Endometrium (tissue), 2 donors: ENCODE measurements around the gene CCNQ.

Source experiments
- FAIRE-seq: peaks from 2 replicates; lab custom pipeline; 2012; peaks lifted over from hg19 to GRCh38; lab: Jason Lieb, UNC
- donor health status: control.
- donor health status: control.

The CCNQ gene

DNA sequence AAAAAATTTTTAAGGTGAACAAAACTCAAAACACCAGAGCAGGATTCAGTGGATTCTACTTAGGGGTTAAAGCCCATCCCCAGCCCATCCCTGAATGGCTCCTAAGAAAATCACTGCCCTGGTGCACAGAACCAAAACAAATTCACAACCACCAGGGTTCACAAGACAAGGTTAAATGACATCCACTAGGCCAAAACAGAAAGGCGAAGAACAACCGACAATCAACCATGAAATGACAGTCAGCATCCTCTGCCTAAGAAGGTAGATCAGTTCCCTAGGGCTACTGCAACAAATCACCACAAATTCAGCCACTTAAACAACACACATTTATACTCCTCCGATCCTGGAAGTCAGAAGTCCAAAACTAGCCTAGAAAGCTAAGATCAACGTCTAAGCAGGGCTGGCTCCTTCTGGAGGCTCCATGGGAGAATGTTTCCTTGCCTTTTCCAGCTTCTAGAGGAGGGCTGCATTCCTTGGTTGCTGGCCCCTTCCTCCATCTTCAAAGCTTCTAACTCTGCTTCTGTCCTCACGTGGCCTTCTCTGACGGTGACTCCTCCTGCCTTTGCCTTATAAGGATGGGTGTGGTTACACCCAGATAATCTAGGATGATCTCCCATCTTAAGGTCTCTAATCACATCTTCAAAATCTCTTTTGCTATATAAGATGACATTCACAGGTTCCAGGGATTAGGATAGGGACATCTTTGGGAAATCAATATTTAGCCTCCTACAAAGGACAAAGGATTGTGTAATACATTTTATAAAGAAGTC is 1.8 kb downstream of the CCNQ start:
- no peak for FAIRE-seq

DNA sequence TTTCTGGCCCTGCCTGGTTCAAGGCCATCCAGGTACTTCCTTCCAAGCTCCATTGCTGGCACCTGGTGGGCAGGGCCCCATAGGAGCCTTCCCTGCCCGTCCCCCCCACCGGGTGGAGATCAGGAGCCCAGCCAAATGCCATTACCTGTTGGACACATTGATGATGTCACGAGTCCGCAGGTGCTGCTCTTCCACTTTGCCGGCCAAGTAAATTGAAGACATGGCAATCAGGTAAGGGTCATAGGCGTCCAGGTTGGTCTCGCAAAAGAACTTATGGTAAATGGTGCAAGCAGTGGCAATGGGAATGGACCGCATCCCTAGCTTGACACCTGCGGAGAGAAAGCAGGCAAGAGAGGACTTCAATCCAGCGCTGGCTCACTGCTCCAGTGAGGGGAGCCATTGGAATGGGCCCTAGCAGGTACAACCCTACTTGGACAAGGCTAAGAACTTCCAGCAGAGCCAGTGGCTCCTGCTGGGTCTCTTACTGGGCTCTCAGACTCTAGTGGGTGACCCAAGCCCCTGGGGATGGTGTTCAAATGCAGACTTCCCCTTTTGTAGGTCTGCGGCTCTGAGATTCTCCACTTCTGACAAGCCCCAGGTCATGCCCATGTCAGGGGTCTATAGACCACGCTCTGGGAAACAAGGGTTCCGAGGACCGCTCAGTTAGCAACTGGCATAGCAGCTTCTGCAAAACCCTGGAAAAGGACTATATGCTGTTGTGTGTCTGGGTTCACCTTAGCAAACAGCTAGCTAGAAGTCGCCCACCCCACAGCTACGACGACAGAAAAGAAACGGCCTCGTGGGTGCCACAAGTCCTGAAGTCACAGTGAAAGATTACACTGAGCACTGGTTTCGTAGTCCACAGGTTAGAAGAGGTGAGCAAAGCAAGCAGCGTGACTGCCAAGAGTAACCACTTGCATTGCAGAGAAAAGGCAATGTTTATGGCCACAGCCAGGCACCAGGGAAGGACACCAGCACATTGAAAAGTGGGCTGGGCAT is 2.8 kb downstream of the CCNQ start:
- no peak for FAIRE-seq

DNA sequence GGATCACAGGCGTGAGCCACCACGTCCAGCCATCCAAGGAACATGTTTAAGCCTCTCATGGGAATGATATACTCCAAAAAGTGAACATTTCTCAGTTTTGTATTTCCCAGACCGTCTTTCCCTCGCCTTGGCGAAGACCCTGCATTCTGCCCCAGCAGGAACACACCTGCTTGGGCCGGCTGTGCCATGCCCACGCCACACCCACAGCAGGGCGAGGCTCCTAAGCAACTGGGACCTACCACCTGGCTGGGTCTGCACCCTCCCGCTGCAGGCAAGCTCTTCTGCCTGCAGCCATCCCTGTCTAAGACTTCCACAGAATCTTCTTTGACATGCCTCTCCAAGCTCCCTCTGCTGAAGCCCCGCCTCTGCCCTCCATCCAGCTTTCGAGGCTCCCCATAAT is 3.6 kb downstream of the CCNQ start:
- FAIRE-seq, result no peak

DNA sequence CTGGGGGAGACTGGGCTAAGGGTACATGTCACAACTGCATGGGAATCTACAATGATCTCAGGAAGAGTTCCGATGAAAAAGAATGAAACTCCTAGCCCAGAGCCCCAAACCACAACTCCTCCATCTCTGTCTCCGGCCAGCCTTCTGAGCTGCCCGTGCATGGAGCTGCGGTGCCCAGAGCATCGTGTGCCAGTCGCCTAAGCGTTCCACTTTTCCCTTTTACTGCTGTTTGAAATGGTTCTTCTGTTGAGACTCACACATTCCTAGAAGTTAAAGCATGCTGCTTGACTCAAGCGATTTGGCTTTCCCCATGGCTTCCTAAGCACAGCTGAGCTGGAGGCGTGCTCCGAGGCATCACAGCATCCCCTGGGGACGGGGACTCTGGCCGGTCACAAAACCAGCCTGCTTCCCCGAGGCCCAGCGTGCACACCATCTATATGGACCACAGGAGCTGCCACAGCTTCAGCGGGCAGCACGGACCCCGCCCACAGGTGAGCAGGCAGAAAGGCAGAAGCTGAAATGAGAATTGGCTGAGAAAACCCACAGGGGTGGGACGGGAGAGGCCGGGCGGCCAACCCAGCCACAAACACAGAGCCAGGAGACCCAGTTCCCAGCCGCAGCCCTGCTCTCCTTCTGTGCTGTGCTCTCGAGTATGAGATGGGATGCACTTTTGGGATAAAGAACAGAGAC is 5.0 kb downstream of the CCNQ start:
- FAIRE-seq, result no peak

DNA sequence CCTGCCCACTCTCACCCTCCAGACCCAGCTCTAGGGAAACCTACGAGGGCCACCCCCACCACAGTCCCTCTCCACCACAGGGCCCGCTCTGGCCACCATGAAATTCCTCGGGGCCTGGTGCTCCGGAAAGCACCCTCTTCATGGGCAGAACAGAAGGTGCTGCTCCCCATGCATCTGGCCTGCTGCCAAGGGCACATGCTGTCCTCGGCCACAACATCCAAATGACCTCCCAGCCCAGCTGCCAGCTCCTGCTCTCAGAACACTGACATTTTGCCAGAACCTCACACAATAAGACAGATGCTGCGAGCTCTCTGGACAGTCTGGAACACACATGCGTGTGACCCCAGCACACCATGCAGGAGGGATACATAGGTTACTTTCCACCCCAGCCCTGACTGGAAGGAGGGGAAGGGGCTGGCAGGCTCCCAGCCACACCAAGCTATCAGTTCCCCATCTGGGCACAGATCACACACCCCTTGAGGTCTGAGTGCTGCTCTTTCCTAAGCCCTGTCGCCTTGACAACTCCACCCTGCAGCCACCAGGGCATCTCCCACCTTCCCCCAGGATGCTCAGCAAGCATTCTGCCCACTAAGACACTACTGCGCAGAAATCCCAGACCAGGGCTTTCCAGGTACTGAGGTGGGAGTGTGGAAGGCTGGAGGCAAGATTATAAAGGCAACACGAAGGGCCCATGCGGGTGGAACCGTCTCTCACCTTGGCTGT is 5.8 kb downstream of the CCNQ start:
- no peak for FAIRE-seq

DNA sequence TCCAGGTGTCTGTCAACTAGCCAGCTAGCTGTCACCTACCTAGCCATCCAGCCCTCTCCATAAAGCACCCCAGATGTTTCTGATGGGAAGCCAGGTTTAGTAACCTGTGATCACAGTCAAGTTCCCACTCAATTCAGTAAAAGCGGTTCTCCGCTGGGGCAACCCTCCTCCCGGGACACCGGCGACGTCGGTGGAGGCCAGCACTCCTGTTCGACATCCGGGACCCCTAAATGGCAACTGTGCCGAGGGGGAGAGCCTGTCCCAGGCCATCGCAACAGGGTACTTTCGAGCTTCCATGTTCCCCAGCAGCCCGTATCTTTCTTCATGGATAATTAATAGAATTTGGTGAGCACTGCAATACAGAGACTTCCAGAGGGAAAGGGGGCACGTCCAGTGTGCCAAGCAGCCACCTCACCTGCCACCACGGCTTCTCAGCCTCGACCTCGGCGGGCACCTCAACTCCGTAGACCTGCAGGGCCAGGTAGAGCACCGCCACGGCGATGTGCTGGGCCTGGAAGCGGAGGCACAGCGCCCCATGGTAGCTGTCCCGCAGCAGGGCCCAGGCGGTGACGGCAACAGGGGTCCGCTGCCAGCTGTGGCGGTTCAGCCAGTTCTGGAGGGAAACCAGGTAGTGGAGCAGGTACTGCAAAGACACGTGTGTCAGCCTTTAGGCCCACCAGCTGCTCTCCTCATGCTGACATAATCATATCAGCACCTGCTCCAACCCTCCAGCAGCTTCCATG is 6.7 kb downstream of the CCNQ start:
- no peak for FAIRE-seq

DNA sequence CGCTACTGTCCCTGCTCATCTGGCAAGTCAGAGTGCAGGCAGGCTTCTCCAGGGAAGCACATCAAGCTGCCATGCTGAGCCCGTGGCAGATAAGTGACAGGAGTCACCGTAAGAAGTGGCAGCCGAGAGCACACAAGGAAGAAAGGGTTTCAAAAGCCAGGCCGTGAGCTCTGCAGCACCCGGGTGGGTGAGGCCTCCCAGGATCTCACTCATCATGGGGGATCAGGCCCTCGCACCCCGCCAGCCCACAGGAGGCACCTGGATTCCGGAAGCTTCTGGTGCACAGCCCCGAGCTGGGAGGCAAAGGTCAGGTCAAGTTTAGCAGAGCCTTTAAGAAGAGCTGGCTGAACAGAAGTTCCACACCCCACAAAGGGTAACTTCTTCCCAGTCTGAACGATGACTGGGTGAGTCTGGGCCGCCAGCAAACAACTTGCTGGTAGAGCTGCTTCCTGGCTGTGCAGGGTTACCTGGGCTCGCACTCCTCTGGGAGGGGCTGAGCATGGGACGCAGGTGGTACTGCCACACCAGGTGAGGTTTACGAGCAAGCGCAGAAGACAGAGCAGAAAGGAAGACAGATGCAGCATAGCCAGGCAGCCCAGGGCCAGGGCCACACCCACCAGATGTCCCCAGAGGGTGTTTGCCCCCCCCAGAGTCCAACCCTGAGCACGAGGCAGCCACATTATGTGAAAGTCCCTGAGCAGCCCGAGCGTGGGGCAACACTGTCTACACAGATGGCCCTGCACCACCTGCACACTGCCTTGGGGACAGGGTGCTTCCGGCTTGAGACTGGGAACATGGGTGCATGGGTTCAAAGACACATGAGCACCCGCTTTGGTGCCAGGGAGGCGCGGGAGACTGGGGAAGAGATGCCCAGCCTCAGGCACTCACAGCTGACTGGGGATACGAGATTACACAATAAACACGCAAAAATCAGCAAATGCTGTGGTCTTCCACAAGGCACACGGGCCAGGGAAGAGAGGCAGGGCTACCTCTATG is 7.7 kb downstream of the CCNQ start:
- no peak for FAIRE-seq

DNA sequence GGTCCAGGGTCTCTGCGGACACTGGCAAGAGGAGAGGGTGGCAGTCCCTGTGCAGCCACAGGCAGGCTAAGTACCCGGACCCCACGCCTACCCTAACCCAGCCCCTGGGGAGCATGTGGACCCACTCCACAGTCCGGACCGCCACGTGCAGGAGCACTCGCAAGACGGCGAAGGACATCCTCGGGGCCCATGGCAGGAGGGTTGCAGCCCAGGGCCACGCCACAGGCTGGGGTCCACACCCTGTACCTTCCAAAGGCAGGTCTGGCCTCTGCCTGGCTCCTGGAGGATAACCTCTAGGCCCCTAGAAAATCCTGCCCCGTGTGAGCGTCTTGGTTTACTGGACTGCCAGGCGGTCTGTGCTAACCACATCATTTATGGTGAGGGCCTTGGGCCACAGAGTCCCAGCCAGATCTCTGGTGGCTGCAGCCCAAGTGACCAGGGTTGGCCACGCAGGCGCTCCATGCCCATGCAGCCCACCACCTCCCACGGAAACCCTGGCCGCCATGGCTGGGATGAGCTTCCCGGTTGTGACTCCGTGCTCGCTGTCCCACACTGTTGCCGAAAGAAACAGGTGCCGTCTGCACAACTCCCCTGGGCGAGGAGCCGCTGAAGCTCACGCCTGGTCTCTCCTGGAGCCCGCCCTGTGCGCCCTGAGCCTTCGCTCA is 10.0 kb downstream of the CCNQ start:
- FAIRE-seq, result no peak

DNA sequence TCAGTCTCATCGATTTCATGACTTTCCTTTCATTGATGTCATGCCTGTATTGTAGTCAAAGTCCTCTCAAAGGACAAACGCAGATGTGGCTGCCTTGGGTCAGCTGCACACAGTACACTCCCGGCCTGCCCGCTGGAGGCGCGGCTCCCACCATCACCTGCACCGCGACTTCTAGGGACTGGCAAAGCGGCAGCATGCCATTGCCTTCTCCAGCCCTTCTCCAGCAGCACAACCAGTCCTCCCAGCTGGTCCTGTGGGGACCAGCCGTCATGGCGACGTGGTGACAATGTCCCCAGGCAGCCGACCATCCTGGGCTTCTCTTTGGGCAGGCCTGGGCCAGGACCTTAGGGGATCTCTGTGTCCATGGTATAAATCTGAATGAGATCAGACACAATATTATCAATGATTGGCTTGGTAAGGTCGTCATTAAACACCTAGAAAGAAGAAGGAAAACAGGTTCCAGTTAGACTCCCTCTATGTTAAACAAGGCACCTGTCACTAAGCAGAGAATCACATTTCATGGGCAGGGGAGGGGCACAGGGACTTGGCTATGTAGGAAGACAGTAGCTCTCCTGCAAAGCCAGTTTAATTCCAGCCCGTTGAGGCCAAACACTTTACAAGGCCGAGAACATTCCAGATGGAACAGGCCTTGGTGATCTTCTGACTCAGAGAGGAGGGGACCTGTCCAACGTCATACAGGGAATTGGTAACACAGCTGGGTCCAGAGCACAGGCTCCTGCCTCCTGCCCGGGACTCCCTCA is 10.7 kb downstream of the CCNQ start:
- no peak for FAIRE-seq

DNA sequence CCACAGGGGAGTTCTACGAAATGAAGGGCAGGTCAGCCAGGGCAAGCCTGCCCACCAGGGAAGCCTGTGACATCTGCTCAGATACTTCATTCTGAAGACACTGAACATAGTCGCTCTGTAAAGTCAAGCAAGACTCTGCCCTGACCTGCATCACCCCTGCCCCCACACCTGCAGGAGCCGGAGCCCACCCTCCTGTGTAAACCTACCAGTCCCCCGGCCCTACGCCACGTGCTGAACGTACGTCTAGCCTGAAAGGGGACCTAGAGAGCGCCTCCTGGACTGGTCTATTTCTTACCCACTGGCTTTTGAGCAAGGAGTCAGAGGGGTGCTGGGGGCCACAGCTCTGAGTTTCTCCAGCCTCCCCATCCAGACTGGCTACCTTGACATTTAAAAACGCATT is 11.6 kb downstream of the CCNQ start:
- no peak for FAIRE-seq

DNA sequence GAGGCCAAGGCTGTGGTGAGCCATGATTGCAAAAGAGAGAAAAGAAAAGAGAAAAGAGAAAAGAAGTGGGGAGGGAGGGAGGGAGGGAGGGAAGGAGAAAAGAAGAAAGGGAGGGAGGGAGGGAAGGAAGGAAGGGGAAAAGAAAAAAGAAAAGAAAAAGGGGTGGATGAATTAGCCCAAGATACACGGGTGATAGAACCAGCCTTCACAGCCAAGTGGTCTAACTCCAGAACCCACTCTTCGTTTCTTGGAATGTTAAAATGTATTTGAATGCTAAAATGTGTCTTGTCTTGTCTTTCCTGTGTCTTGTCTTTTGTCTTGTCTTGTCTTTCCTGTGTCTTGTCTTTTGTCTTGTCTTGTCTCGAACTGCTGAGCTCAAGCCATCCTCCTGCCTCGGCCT is 13.1 kb downstream of the CCNQ start:
- no peak for FAIRE-seq

DNA sequence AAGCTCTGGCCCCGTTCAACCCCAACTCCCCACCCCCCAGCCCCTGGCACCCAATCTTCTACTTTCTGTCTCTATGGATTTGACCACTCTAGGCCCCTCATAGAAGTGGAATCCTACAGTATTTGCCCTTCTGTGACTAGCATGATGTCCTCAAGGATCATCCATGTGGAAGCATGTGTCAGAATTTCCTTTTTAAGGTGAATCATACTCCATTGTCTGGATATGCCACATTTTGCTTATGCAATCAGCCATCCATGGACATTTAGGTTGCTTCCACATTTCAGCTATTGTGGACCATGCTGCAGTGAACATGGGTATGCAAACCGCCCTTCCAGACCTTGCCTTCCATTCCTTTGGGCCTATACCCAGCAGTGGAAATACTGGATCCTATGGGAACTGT is 15.5 kb downstream of the CCNQ start:
- no peak for FAIRE-seq

DNA sequence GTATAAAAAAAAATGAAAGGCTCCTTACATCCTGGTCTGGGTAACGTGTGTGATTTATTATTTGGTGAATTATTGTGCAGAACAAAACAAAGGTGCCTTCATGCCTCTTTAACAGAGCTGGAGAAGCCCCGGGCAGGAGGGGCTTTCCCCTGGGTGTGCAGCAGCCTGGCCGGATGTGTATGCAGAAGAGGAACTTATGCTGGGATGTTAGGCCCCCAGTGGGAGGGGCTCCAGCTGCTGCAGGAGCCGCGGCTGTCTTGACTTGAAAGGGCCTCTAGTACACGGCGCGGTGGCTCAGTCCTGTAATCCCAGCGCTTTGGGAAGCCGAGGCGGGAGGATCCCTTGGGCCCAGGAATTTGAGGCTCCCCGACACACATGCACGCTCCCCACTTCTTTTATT is 16.0 kb downstream of the CCNQ start:
- FAIRE-seq, result no peak

DNA sequence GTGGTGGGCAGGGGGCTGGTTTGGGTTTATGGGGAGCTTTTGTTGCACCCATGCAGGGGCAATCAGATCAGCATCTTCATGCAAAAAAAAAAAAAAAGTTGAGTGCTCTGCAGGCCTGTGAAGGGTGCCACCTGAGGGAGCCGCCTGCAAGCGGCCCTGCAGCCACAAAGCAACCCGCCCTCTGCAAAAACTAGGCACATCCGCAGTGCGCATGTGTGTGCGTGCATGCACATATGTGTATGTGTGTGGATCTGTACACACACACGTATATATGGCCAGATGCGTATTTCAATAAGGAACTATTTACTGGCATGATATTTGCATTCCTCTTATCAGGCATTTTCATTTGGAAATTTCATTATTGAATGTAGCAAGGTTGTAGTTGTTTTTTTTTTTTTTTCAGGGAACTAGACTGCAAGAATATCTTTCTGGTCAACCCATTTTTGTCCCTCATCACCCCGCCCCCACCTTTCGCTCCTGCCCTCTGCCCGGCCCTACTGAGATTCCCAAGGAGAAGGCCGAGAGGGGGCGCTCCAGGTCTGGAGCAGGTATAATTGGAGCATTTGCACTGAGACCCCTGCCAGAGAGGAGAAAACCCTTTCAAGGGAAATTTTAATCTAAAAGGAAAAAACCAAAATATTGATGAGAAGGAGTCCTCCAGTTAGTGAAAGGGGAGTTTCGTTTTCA is 18.1 kb downstream of the CCNQ start:
- FAIRE-seq, result no peak

DNA sequence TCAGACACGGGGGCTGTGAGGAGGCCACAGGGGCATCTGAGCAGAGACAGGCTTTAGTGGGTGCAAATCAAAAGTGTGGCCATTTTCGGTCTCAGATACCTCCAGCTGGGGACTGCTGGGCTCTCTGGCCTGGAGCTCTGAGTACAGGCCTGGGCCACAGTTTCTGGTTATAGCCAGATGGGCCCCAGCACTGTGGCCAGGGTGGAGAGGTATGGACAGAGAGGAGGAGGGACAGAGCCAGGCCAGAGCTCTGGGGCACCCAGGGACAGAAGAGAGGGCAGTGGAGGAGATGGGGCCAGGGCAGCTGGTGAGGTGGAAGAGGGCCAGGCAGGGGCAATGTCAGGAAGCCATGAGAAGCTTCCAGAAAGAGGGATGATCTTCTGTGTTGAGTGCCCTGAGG is 20.1 kb downstream of the CCNQ start:
- no peak for FAIRE-seq

DNA sequence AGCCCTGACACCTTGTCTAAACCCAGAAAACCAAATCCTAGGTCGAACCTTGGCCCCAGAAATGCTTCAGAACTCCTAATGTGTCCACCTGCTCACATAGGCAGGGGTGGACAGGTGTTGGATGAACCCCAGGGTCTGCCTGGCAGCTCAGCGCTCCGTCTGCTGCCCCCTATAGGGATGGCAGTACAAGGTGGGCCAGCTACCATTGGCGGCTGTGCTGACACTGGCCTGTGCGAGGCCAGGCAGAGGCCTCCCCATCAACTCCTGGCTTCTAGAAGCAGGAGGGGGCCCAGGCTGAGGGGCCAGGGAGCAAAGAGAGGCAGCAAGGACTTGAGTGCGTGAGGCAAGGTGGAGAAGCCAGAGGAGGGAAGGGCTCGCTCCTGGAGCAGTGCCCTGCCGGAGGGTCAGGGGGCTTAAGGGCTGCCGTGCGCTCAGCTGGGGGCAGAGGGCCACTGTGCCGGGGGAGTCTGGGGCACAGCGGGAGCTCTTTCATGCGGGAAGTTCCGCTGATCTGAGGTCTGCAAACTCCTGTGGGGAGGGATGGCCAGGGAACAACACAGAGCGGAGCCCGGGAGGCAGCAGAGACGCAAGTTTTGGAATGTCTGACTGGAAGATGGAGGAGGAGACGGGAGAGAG is 20.6 kb downstream of the CCNQ start:
- FAIRE-seq, result no peak

DNA sequence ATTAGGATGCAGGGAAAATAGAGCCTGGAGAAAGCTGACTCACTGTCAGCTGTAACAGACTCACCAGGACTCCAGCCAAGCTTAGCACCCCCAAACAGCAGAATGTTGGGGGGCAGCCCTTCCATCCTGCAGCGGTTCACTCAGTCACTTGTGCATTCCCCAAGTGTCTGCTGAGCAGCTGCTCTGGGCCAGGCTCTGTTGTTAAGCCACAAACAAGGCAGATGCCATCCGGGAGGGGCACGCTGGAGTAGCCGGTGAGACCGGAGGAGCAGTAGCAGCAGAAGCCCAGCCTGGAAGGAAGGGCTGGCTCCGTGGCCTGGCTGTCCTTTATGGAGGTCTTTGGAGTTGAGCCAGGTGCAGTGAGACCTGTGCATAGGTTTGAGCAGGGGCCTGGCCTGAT is 22.0 kb downstream of the CCNQ start:
- no peak for FAIRE-seq
